Panc1 (cell line): Measurements from ENCODE around the gene P2RY2. TPM values are rescaled to one million over a fixed set of nuclear protein-coding genes. Genes with fewer than 3 reads are reported as not detected.

ENCODE experiments used
- ATAC-seq: fragments of 200-7000 bp; cut with Tn5 transposase; 2 replicates; pipeline ENCODE4 v1.9.1; 2020; ENCODE audit warnings: mild to moderate bottlenecking, moderate library complexity
- BruUV-seq: library from RNA; stranded (reverse); fragments of 400-500 nt; replicated peaks from 2 replicates; lab custom pipeline; 2021; lab: Mats Ljungman, UMichigan
- CTCF ChIA-PET: fragments of 300-600 bp; sonication (Branson Sonifier 250); formaldehyde crosslinking; loops from one replicate; lab custom pipeline; 2022; ENCODE audit warnings: antibody characterized with exemption; lab: Charles Lee
- POLR2A ChIA-PET: fragments of 300-600 bp; sonication (Branson Sonifier 250); formaldehyde crosslinking; loops from one replicate; lab custom pipeline; 2022; ENCODE audit warnings: antibody characterized with exemption; lab: Charles Lee
- DNase-seq: peaks from one replicate; pipeline ENCODE4 v3.0.0-alpha.2; 2010; ENCODE audit warnings: low read depth, low spot score
- H3K27ac ChIP-seq: 2 replicates; pipeline ENCODE4 v1.5.1; 2011; ENCODE audit warnings: mild to moderate bottlenecking, low read length, inconsistent platforms
- H3K27me3 ChIP-seq: fragments of 200-500 bp; sonication (Bioruptor generic); 2 replicates; pipeline ENCODE4 v1.6.0; 2014; ENCODE audit warnings: low read length, inconsistent platforms; ENCODE audit not compliant: control insufficient read depth, insufficient read depth
- H3K36me3 ChIP-seq: fragments of 200-500 bp; sonication (Bioruptor generic); 2 replicates; pipeline ENCODE4 v1.5.1; 2014; ENCODE audit warnings: inconsistent platforms, mild to moderate bottlenecking, low read length, moderate library complexity; ENCODE audit not compliant: control insufficient read depth, insufficient read depth
- H3K4me1 ChIP-seq: 2 replicates; pipeline ENCODE4 v1.5.1; 2011; ENCODE audit warnings: inconsistent platforms, mild to moderate bottlenecking, low read length, moderate library complexity; ENCODE audit not compliant: control insufficient read depth, insufficient read depth
- H3K4me3 ChIP-seq, 2 experiments: 2 replicates each; pipeline ENCODE4 v1.5.1; 2011 to 2012; ENCODE audit warnings: low read depth in 2 of 2, low read length in 2 of 2, mild to moderate bottlenecking in 2 of 2, inconsistent platforms in 1 of 2, moderate library complexity in 1 of 2
- H3K9me3 ChIP-seq: fragments of 200-500 bp; sonication (Bioruptor generic); 2 replicates; pipeline ENCODE4 v1.5.1; 2014; ENCODE audit warnings: low read depth, mild to moderate bottlenecking, inconsistent platforms, low read length, moderate library complexity; ENCODE audit not compliant: control insufficient read depth, insufficient read depth
- POLR2AphosphoS5 ChIP-seq: IDR thresholded peaks from 2 replicates; pipeline ENCODE4 v1.6.1; 2012; ENCODE audit warnings: mild to moderate bottlenecking, low read depth, low read length, moderate library complexity
- SIN3A ChIP-seq: IDR thresholded peaks from 2 replicates; pipeline ENCODE4 v1.6.1; 2012; ENCODE audit warnings: low read depth, mild to moderate bottlenecking, low read length, moderate library complexity, borderline replicate concordance; ENCODE audit not compliant: insufficient read depth
- TCF7L2 ChIP-seq: IDR thresholded peaks from 2 replicates; pipeline ENCODE4 v1.6.1; 2011; ENCODE audit warnings: mild to moderate bottlenecking, low read depth, low read length, inconsistent platforms
- in situ Hi-C: cut with HindIII; loops from 2 replicates; pipeline ENCODE4 v1.10.0; 2016; ENCODE audit warnings: low sequenced_read_pairs, low pct_unique_long_range_greater_than_20kb
- intact Hi-C: fragments of 100-400 bp; cut with micrococcal nuclease; formaldehyde crosslinking; loops from one replicate; pipeline ENCODE4 v1.10.0; 2022; ENCODE audit not compliant: unreplicated experiment
- total RNA-seq: library from RNA; stranded (reverse); gene quantifications from one replicate; pipeline ENCODE4 v1.2.1, GENCODE V29; 2021; ENCODE audit not compliant: unreplicated experiment
- TF ChIP-seq, protein P1 (sequence below): fragments of 450-650 bp; IDR thresholded peaks from 2 replicates; pipeline ENCODE4 v1.5.1; 2017; ENCODE audit warnings: mild to moderate bottlenecking
- TF ChIP-seq, protein P2 (sequence below), 2 experiments: IDR thresholded peaks; 2 replicates each; pipeline ENCODE4 v1.6.1; 2011 to 2012; ENCODE audit warnings: low read depth in 2 of 2, control low read depth in 1 of 2, low read length in 1 of 2, mild to moderate bottlenecking in 1 of 2, moderate library complexity in 1 of 2; ENCODE audit not compliant: insufficient read depth in 1 of 2

Gene P2RY2
- total RNA-seq, 1 experiment from 2014 or later, result 2.4 TPM

DNA sequence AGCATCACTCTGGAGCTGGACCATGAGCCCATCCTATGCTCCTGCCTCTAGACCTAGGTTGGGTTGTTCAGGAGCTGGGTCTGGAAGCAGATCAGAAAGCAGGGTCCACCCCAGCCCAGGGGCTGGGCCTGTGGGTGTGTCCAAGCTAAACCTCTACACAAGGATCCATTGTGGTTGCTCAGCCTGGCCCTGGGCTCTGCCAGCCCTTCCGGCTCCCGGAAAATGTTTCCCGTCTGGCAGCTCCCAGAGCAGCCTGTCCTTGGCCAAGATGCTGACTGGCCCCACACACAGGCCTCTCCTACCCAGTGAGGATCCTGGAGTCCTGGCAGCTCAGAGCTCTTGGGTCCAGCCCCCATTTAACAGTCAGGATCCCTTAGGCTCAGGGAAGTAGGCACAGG, 40.7 kb upstream of the P2RY2 start:
- H3K9me3 ChIP-seq, result no peaks in the 10 kb centered on the region
- intact Hi-C loops, result loop anchor here (2.0 to 5.0 kb wide), 2 partner anchors 253 to 450 kb away; no protein-coding TSS in a partner anchor
- H3K36me3 ChIP-seq, result no peaks in the 10 kb centered on the region
- TF ChIP-seq, protein P1, sequence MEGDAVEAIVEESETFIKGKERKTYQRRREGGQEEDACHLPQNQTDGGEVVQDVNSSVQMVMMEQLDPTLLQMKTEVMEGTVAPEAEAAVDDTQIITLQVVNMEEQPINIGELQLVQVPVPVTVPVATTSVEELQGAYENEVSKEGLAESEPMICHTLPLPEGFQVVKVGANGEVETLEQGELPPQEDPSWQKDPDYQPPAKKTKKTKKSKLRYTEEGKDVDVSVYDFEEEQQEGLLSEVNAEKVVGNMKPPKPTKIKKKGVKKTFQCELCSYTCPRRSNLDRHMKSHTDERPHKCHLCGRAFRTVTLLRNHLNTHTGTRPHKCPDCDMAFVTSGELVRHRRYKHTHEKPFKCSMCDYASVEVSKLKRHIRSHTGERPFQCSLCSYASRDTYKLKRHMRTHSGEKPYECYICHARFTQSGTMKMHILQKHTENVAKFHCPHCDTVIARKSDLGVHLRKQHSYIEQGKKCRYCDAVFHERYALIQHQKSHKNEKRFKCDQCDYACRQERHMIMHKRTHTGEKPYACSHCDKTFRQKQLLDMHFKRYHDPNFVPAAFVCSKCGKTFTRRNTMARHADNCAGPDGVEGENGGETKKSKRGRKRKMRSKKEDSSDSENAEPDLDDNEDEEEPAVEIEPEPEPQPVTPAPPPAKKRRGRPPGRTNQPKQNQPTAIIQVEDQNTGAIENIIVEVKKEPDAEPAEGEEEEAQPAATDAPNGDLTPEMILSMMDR, result no peak
- TF ChIP-seq POLR2AphosphoS5 (no peak), SIN3A (no peak)
- TF ChIP-seq, protein P2, sequence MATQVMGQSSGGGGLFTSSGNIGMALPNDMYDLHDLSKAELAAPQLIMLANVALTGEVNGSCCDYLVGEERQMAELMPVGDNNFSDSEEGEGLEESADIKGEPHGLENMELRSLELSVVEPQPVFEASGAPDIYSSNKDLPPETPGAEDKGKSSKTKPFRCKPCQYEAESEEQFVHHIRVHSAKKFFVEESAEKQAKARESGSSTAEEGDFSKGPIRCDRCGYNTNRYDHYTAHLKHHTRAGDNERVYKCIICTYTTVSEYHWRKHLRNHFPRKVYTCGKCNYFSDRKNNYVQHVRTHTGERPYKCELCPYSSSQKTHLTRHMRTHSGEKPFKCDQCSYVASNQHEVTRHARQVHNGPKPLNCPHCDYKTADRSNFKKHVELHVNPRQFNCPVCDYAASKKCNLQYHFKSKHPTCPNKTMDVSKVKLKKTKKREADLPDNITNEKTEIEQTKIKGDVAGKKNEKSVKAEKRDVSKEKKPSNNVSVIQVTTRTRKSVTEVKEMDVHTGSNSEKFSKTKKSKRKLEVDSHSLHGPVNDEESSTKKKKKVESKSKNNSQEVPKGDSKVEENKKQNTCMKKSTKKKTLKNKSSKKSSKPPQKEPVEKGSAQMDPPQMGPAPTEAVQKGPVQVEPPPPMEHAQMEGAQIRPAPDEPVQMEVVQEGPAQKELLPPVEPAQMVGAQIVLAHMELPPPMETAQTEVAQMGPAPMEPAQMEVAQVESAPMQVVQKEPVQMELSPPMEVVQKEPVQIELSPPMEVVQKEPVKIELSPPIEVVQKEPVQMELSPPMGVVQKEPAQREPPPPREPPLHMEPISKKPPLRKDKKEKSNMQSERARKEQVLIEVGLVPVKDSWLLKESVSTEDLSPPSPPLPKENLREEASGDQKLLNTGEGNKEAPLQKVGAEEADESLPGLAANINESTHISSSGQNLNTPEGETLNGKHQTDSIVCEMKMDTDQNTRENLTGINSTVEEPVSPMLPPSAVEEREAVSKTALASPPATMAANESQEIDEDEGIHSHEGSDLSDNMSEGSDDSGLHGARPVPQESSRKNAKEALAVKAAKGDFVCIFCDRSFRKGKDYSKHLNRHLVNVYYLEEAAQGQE (IDR thresholded peaks at IDR 0.05; ENCODE audit: insufficient read depth in 1 of 2, low read depth in 2 of 2, low read length in 1 of 2), result no peak
- no peak overlapping the region for H3K27ac ChIP-seq
- H3K27me3 ChIP-seq, result 0 out of 2 replicates have a peak, but pooled peaks cover 3% of the 10 kb centered on the region
- H3K4me1 ChIP-seq, result no peaks in the 10 kb centered on the region
- no TSS peak for BruUV-seq
- no peak for DNase-seq
- no peak overlapping the region for H3K4me3 ChIP-seq
- ATAC-seq, result peak; percentile 48; the same call in 1 of the 2 replicates
- POLR2A ChIA-PET, result no interaction called here
- in situ Hi-C loops, result no loop called here
- CTCF ChIA-PET, result interaction anchor here (0.6 to 1.2 kb wide), 6 partner anchors 27 to 353 kb away, joined by 3 to 15 read pairs (median 4); no protein-coding TSS in a partner anchor

DNA sequence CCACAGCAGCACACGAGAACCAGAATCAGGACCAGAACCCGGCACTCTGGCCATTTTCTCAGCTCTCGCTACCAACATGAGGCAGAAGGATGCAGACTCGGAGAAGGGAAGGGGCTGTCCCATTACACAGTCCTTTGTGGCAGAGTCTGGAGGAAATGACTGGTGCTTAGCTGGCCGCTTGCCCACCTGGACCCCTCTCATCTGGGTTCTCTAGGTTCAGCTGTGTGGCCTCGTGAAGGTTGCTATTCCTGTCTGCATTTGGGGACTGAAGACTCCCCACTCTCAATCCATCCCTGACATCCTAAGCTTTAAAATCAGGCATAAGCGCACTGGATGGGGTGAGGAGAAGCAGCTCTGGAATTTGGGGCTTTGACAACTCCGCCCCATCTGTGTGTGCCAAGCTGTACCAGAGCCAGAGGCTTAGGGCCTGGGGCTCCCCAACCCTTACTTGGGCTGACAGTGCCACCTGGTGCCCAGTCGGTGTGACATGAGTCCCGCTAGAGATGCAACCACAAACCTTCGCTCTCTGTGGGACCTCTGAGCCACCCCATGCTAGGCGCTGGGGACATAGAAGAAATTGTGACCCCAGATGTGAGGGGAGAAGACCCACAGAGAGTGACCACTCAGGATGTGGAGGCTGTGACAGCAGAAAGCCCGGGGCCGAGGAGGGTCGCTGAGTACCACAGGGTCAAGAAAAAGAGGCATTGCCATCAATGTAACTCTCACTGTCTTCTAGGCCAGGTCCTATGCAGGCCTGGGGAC, 40.1 kb upstream of the P2RY2 start:
- TF ChIP-seq, protein P1, result peak; percentile 88
- no peak for TF ChIP-seq TCF7L2
- no peak for TF ChIP-seq SIN3A
- TF ChIP-seq POLR2AphosphoS5, result no peak
- TF ChIP-seq, protein P2 (IDR thresholded peaks at IDR 0.05; ENCODE audit: insufficient read depth in 1 of 2, low read depth in 2 of 2, low read length in 1 of 2), result peak in 1 of 2 experiments; percentile 60; a peak in 1 of 4 replicates
- Histone ChIP-seq H3K4me1 (no peaks in the 10 kb centered on the region), H3K36me3 (no peaks in the 10 kb centered on the region), H3K27me3 (0 out of 2 replicates have a peak, but pooled peaks cover 3% of the 10 kb centered on the region), H3K4me3 (no peak overlapping the region), H3K27ac (no peak overlapping the region), H3K9me3 (no peaks in the 10 kb centered on the region)
- intact Hi-C loops, result loop anchor here (1.0 to 5.0 kb wide), 3 partner anchors 253 to 451 kb away; no protein-coding TSS in a partner anchor
- ChIA-PET POLR2A (no interaction called here), CTCF (interaction anchor here (0.6 to 1.2 kb wide), 5 partner anchors 27 to 354 kb away, joined by 3 to 15 read pairs (median 3); no protein-coding TSS in a partner anchor)
- in situ Hi-C loops, result no loop called here
- DNase-seq, result peak; percentile 59
- ATAC-seq, result peak; percentile 94
- no TSS peak for BruUV-seq
